Measurements from ENCODE around the gene TPST2. TPM values are rescaled to one million over a fixed set of nuclear protein-coding genes. Genes with fewer than 3 reads are reported as not detected.

Gene TPST2
- total RNA-seq, 1 experiment from 2014 or later = 11.8 TPM

DNA sequence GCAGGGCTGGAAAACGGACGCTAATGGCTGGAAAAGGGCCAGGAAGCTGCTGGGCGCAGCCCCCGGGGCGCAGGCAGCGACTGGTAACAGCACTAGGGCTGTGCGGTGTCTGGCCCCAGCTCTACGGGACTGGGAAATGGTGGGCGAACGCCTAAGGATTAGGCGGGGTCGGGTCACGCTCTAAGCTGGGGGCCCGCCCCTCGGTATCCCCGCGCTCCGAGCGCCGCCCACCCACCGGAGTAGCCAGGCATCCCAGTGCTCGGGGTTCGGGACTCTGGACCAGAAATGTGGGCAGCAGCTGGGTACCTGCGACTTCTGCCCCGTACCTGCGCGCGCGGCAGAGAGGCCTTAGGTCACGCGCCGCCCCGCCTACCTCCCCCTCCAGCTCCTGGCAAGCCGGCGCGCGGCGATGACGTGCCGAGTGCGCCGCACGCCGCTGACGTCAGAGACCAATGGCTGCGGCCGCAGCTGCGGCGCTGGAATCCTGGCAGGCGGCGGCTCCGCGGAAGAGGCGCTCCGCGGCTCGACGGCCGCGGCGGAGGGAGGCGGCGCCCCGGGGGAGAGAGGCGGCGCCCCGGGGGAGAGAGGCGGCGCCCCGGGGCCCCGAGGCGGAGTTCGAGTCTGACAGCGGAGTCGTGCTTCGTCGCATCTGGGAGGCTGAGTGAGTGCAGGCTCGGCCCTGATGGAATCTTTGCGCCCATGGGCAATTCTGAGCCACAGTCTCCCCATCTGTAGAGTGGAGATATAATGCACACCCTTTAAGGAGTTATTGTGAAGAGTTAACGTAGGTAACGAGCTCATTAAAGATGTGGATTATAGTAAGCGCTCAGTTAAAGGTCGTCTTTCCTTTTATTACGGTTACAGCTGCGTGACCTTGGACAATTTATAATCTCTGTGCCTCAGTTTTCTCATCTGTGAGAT is 106.2 kb downstream of the TPST2 start, which contains the start of the genes HPS4 and SRRD (continued):
- TF ChIP-seq, protein P1, sequence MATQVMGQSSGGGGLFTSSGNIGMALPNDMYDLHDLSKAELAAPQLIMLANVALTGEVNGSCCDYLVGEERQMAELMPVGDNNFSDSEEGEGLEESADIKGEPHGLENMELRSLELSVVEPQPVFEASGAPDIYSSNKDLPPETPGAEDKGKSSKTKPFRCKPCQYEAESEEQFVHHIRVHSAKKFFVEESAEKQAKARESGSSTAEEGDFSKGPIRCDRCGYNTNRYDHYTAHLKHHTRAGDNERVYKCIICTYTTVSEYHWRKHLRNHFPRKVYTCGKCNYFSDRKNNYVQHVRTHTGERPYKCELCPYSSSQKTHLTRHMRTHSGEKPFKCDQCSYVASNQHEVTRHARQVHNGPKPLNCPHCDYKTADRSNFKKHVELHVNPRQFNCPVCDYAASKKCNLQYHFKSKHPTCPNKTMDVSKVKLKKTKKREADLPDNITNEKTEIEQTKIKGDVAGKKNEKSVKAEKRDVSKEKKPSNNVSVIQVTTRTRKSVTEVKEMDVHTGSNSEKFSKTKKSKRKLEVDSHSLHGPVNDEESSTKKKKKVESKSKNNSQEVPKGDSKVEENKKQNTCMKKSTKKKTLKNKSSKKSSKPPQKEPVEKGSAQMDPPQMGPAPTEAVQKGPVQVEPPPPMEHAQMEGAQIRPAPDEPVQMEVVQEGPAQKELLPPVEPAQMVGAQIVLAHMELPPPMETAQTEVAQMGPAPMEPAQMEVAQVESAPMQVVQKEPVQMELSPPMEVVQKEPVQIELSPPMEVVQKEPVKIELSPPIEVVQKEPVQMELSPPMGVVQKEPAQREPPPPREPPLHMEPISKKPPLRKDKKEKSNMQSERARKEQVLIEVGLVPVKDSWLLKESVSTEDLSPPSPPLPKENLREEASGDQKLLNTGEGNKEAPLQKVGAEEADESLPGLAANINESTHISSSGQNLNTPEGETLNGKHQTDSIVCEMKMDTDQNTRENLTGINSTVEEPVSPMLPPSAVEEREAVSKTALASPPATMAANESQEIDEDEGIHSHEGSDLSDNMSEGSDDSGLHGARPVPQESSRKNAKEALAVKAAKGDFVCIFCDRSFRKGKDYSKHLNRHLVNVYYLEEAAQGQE (IDR thresholded peaks at IDR 0.05; ENCODE audit: low read depth) = no peak

- ChIA-PET POLR2A (interaction anchor here (0.7 to 1.0 kb wide), 3 partner anchors 9 to 114 kb away, joined by 3 to 4 read pairs (median 3); no protein-coding TSS in a partner anchor), CTCF (interaction anchor here (1.2 to 1.7 kb wide), 3 partner anchors 19 to 182 kb away, joined by 5 to 7 read pairs (median 7); no protein-coding TSS in a partner anchor), RAD21 (ENCODE audit: low non-redundant PET in 1 of 2, low total read pairs in 2 of 2, uncharacterized antibody in 2 of 2, unreplicated experiment in 2 of 2) (interaction anchor here in 1 of 2 experiments (0.6 kb wide), 1 partner anchor 196 kb away, joined by 3 read pairs; no protein-coding TSS in a partner anchor)
- H3K36me3 ChIP-seq (ENCODE audit: control insufficient read depth in 1 of 2, insufficient read depth in 2 of 2, low read length in 2 of 2) = peaks cover 3 to 12% of the 10 kb centered on the region in 2 experiments; a peak in 2 of 4 replicates
- H3K27ac ChIP-seq (ENCODE audit: low read depth, low read length) = peak overlapping the region; percentile 79
- peaks cover 10 to 15% of the 10 kb centered on the region in 2 experiments for H3K4me1 ChIP-seq (ENCODE audit: control insufficient read depth in 1 of 2, insufficient read depth in 2 of 2, low read length in 2 of 2)
- no TSS peak for BruUV-seq (replicated peaks)
- no peaks in the 10 kb centered on the region for H3K27me3 ChIP-seq (ENCODE audit: insufficient read depth, low read length)
- H4K20me1 ChIP-seq (ENCODE audit: insufficient read depth) = no peaks in the 10 kb centered on the region
- H3K4me3 ChIP-seq (replicated peaks in 1 of 2; ENCODE audit: low read depth in 1 of 2, low read length in 2 of 2) = peak overlapping the region; percentile 78 to 95
- H3K9me3 ChIP-seq (ENCODE audit: control insufficient read depth in 1 of 2, insufficient read depth in 1 of 2, low read depth in 1 of 2, low read length in 2 of 2) = no peaks in the 10 kb centered on the region
- intact Hi-C loops (cut with micrococcal nuclease) = no loop called here
- peak overlapping the region; percentile 79 for H3K4me2 ChIP-seq (ENCODE audit: low read length)
- ATAC-seq (peak; percentile 6; the same call in 1 of the 2 replicates), DNase-seq (ENCODE audit: low read depth, low spot score) (no peak)
- H3K9me2 ChIP-seq (ENCODE audit: insufficient read depth) = no peaks in the 10 kb centered on the region
- H3K9ac ChIP-seq (ENCODE audit: low read length) = peak overlapping the region; percentile 93
- peaks cover 74% of the 10 kb centered on the region for H3K79me2 ChIP-seq (ENCODE audit: insufficient read depth, low read length)
- no peak for TF ChIP-seq EZH2 (IDR thresholded peaks at IDR 0.05)
- TF ChIP-seq EZH2phosphoT487 (IDR thresholded peaks at IDR 0.05; ENCODE audit: borderline replicate concordance) = no peak
- no peak for TF ChIP-seq SRF (IDR thresholded peaks at IDR 0.05; ENCODE audit: low read depth)
- no peak for TF ChIP-seq SIN3A (IDR thresholded peaks at IDR 0.05; ENCODE audit: low read depth)
- TF ChIP-seq RAD21 (IDR thresholded peaks at IDR 0.05; ENCODE audit: low read depth) = no peak
- TF ChIP-seq, protein P2, sequence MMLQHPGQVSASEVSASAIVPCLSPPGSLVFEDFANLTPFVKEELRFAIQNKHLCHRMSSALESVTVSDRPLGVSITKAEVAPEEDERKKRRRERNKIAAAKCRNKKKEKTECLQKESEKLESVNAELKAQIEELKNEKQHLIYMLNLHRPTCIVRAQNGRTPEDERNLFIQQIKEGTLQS (IDR thresholded peaks at IDR 0.05) = no peak
- TF ChIP-seq POLR2A (IDR thresholded peaks at IDR 0.05; ENCODE audit: borderline replicate concordance, extremely low read depth, insufficient read depth, insufficient read length) = no peak
- TF ChIP-seq ZBTB33 (IDR thresholded peaks at IDR 0.05; ENCODE audit: extremely low read depth, insufficient replicate concordance, low read length) = no peak
- no peak for TF ChIP-seq JUND (IDR thresholded peaks at IDR 0.05)
- H2AFZ ChIP-seq (ENCODE audit: low read depth, low read length, poor library complexity, severe bottlenecking) = no peak overlapping the region
Observed at GRCh38 chr22:26483043-26483438, 106.9 kb downstream of the TPST2 start.

Measured in HCT116 (cell line).